HG02970 (cell line): ENCODE measurements around the gene COL13A1.

Source experiments
- ATAC-seq: cut with Tn5 transposase; IDR thresholded peaks from one replicate; pipeline ENCODE4 v1.9.1; 2021; ENCODE audit warnings: mild to moderate bottlenecking, moderate library complexity, moderate number of reproducible peaks; ENCODE audit not compliant: unreplicated experiment, low FRiP score

COL13A1 gene

DNA sequence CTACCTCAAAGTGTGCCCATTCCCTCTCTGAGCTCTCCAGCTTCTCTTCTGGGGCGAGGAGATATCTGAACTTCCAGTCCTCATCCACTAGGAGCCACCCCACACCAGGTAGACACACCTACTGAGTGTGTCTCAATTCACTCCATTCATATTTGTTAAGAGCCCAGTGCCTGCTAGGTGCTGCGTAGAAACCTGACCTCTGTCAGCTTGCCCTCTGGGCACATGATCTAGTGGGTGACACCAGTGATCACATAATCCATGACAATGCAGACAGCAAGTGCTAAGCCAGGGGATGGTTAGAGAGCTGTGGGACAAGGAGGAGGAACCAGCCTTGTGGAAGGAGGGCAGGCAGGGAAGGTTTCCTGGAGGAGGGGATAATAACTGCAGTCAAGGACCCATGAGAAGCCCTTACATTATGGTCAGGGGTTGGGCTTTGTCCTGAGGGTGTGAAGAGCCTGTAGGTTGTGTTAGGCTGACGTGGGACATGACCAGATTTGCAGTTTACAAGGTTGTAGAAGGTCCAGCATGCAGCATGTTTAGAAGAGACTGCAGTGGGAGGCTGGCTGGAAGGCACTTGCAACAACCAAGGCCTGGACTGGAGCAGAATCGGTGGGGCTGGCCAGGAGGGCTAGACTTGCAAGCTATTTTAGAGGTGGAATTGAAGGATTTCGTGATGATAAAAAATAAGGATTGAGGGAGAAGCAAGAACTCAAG, 81.8 kb downstream of the COL13A1 start:
- no peak for ATAC-seq

DNA sequence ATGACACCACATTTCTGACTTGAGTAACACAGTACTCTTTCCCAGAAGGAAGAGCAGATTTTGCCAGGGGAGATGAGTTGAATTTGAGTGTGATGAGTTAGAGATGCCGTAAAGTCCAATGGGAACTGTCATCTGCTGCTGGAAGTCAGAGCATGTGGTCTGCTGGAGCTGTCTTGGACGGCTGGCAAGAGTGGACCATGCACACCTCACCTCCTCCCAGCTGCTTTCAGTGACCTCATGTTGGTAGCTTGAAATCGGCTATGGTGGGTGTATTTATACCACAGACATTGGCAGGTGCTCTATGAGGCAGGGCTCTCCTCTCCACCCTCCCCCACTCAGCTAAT, 82.3 kb downstream of the COL13A1 start:
- no peak for ATAC-seq

DNA sequence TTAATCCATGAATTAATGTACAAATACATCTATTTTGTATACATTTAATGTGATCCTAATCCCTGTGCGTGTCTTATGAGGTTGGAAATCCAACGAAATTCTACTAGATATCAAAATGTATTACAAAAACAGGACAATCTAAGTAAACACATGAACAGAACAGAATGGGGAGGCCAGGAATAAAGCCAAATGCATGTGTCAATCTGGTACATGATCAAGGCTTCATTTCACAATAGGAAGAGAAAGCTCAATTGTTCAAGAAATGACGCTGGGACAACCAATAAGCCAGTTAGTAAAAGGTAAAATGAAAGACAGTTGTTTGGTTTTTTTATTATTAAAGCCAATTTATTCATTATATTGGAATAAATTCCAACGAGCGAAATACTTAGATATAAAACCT, 83.0 kb downstream of the COL13A1 start:
- ATAC-seq = no peak

DNA sequence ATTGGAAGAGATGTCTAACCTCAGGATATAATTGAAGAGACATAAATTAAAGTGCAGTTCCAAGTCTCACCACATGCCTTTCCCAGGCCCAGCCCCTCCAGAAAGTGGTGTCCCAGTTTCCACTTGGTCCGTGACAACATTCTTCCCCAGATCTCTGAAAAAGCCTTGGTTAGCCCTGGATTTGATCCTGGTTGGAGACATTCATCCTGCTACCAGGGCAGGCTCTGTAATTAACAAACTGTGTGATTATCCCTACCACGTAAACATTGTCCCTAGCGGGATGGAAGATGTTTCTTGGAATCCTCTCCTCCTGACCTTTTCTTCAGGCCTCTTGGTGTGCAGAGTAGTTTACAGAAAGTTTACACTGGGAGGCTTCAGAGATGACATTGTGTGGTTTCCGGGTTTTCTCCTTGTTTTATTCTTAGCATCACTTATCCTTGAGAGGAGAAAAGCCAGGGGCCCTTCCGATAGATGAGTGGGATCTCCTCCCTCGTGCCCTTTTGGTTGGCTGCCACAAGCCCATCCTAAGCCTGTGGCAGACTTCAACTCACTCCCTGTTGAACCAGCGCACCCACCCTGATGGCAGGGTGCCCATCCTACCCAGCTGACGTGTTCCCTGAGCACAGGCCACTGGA, 83.8 kb downstream of the COL13A1 start:
- no peak for ATAC-seq

DNA sequence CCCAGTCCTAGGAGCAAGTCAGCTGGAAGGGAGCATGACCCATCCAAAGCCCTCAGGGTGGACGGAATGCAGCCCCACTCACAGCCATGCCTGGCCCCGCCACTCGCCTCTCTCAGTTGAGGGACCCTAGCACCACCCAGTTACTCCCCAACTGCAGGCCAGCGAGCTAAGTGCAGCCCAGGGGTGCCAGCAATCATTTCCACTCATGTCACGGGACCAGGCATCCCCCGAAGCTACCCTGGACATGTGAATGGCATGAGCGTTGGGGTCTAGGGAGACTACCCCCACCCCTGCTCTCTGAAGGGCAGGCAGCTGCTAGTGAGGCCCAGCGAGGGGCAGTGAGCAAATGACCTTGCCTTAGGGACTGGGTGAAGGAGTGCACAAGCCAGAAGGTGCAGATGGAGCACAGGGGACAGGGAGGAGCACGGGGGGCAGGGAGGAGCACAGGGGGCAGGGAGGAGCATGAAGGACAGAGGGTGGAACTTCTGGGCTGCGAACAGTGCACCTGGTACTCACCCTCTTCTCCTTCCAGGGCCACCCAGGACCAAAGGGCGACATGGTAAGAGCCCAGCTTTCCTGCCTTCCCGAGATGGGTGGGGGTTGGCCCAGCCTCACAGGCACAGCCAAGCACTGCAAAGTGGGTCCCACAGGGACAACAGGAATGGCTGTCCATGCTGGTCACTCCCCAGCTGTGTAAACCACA, 87.3 kb downstream of the COL13A1 start:
- ATAC-seq = no peak

DNA sequence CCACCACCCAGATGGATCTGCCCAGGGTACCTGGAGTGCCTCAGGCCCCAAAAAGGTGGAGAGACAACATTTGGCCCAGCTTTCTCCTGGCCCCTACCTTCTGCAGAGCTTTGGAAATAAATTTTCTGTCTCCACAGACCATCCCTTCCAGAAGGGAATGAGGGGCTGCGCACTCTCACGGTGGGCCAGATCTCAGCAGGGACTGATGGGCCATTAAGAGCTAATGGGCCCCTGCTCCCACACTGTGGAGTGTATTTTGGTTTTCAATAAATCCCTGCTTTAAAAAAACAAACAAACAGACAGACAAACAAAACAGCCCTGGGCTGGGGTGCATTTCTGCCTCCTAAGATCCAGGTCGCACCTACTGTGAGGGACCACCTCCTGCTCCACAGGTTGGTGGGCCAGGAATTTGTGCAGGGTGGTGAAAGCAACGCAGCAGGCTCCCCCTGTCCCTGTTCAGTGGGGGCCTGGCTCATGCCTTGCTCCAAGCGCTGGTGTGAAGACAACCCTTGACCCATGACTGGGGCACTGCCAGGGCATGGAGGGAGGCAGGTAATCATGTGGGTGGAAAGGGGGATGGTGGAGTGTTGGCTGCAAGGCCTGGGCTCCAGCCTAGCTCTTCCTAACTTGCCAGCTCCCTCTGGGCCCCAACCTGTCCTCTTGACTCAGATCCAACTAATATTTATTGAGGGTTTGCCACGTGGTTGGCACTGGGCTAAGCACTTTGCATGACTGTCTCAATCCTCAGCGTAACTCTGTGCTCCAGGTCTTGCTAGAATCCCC, 88.5 kb downstream of the COL13A1 start:
- ATAC-seq = no peak

DNA sequence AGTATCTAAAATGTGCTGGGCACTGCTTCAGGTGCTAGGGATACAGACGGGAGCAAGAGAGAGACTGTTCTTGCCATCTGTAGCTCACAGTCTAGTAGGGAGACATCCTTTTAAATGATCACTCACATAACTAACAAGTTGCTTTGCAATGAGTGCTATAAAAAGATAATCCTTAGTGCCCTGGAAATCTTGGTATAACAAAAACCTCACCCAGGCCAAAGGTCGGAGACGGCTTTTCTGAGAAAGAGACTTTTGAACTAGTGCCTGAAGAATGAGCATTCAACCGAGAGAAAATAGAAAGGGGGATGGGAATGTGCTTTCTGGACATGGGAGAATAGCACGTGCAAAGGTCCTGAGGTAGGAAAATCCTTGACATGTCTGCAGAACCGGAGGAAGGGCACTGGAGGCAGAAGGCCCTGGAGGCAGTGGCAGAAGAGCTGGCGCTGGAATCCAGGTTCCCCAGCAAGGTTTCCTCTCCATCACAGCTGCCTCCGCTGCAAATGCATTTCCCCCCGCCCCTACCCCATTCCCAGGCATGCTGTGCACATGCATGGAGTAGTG, 89.4 kb downstream of the COL13A1 start:
- no peak for ATAC-seq

DNA sequence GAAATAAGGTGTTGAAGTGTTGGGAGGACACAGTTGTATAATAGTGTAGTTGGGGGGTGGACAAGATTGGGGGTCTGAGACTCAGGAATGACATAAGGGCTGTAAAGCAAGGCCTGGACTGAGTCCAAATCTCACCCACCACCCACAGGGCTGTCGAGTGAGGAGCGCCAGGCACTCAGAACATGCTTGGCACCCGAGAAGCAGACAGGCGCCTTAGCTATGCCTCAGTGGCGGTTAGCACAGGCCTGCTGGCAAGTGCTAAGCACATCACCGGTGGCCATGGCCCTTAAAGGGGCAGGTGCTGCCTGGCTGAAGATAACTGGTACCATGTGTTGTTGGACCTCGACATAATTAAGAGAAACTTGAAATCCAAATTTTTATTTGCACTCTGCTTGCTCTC, 90.7 kb downstream of the COL13A1 start:
- no peak for ATAC-seq

DNA sequence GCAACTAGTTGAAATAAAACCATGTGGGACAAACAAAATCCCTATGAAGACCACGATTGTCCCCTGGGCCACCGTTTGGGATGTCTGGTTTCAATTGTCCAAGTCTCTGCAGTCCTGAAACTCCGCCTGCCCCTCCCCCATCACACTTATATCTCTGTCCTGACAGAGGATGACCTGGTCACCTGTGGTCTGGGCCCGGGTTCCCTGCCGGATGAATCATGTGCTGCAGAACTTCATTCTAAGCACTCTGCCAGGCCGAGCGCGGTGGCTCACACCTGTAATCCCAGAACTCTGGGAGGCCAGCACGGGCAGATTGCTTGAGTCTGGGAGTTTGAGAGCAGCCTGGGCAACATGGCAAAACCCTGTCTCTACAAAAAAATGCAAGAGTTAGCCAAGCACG, 91.1 kb downstream of the COL13A1 start:
- no peak for ATAC-seq

DNA sequence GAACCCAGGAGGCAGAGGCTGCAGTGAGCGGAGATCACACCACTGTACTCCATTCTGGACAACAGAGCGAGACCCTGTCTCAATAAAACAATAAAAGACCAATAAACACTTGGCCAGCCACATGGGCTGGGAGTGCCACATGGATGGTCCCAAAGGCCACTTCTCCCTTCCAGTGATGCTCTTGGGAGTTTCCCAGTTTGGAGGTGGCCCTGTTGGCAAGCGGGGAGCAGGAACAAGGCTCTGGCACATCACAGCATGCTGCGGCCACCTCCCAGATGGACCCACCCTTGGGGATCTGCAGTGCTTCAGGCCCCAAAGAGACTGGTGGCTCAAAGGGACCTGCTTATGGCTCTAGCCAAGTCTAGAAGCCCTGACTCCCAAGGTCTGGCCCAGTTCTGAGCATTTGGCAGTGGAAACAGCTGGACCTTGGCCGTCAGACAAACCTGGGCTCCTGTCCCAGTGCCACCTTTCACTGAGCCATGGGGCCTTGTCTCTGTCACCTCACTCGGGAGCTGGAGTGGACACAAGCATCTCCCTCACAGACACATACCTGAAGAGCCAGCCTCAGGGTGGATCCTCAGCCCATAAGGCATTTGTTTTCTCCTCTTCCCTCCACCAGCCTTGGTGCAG, 91.7 kb downstream of the COL13A1 start:
- no peak for ATAC-seq

DNA sequence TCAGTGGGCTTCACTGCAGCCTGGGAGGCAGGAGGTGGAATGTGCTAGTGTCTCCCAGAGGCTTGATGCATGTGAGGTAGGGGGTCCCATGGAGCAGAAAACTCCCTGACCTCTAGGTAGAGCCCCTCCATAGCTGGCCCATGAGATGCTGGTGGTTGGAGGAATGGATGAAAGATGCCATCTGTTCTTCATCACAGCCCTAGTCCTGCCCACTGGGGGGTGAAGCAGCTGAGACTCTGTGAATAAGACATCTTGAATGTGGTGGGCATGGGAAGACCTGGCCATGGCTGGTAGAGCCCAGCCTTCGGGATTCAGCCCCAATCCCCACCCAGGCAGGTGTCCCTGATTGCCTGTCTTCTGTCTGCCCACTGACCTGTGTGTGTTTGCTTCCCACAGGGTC, 92.5 kb downstream of the COL13A1 start:
- ATAC-seq = no peak

DNA sequence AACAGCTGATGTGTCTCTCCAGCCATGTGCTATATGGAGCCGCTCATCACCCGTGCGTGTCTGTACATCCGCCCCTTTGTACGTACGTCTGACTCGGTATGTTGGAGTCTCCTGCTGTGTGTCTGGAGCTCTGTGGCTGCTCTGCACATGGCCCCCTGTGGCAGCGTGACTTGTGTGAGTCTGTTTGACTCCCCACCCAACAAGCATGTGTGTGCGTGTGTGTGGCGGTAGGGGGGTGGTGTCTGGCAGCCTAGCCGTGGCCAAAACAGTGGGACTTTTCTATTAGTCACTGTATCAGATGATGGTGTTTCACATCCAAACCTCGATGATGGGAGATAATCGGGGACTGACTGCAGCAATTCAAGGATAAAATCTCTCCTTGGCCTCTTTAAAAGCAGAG, 94.1 kb downstream of the COL13A1 start:
- no peak for ATAC-seq

DNA sequence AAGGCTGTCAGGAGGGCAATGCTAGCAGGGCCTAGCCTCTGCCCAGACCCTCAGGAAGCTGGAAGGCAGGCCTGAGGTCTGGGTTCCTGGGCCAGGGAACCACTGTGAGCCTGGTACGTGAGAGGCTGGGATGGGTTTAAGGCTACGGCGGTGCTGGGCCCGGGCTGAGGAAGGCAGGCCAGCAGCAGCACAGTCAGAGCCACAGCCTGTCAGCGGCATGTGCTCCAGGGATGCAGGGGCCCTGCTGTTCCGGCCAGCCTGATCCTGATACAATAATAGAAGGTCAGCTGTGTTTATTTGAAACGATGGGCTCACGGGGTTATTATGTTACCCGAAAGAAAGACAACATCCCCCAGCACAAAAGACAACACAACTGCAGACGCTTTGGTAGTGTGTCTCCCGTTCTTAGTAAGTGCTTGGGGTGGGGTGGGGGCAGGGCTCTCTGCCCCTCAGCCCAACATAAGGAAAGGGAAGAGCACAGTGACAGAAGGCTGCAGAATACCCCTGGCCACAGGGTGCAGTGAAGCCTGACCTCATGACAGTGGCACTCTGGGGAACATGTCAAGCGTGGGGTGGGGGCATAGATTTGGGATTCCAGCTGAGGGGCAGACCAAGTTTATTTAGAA, 95.0 kb downstream of the COL13A1 start:
- ATAC-seq = no peak

DNA sequence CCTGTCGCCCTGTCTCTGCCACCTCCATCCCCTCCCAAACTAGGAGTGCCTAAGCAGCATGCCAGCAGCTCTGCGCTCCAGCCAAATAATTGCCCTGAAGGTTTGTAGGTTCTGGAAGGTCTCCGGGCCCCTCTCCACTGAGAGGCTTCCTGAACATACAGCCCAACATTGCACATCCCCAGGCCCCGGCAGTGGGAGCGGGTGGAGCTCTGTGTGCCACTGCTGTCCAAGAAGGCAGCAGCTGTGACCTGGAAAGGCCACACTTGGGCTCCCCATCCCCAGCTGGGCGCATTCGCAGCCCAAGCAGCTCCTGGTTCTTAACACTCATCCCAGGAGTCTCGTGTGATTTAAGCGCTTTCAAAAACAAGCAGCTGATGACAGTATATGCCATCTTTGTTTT, 95.7 kb downstream of the COL13A1 start:
- no peak for ATAC-seq

DNA sequence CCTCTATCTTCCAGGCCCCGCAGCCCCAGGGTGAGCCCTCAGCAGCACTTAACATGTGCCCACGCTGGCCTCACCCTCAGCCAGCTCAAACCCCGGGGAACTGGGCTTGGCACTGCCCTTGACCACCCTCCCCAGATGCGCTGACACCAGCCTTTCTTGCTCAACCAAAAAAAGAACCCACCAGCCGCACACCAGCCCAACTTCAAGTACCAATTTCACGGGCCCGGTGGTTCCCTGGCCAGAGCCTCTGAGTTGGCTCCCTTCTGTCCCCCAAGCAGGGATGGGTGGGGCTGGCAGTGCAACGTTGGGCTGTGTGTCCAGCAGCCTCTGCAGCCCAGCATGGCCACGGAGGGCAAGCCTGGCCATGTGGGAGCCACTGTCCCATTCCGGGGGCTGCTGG, 96.3 kb downstream of the COL13A1 start:
- ATAC-seq = no peak

DNA sequence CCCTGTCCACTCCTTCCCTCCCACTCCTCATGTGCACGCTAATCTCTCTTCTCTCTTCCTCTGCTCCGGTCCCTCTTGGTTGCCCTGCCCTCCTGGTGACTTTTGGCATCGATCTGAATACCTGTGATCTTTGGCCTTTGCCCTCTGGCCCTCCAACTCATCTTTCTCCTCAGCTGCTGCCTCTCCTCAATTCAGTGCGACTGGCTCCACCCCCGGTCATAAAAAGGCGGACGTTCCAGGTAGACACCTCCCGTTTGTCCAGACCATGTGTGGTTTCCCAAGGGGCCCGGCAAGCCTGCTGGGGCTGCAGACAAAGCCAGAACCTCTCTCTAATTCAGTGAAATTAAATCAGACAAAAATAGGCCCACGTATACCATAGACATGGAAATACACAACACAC, 96.8 kb downstream of the COL13A1 start:
- ATAC-seq = no peak

DNA sequence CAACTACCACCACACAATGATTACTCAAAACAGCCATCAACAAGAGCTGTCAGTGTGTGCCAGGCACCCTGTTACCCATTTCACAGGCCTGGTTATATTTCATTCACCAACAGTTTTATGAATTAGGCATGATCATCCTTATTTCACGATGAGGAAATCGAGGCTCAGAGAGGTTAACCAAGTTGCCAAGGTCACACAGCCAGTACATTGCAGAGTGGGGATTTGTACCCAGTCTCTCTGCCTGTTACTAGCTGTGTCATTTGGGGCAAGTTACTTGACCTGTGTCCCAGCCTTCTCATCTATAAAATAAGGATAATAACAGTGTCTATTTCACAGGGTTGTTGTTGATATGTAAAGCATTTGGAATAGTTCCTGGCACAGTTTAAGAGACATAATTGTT, 97.2 kb downstream of the COL13A1 start:
- no peak for ATAC-seq

DNA sequence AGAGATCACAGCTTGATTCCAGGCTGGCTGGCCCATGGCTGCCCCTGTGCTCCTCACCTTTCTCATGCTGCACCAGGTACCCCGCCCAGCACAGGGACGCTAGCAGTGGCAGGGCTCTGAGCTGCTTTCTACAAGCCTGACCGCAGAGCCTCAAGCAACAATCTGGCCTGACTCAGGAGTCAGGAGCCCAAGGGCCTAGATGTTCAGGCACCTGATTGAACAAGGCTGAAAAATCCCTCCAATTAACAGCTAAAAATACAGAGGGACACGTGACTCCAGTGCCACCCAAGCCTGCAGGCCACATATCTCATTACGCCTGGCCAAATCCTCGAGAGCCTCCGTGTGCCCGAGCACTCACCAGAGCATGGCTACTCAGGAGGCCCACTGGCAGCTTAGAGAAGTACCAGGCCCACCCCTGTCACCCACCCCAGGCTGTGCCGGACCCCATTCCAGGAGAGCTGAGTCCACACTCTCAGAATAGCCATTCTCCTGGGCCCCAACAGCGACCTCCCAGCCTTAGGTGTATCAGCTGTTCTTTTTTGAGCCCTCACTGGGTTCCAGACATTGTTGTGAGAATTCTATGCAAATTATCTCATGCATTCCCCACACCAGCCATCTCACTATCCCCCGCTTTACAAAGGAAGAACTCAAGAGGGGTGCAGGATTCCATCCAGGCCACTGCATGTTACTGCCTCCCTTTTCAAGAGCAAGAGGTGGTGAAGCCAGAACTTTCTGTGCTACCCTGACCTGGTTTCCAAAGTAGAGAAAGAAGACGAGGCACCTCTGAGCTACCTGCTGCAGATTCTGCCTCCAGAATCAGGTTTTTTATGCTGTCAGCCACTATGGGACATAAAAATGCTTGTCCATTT, 98.3 kb downstream of the COL13A1 start:
- no peak for ATAC-seq

DNA sequence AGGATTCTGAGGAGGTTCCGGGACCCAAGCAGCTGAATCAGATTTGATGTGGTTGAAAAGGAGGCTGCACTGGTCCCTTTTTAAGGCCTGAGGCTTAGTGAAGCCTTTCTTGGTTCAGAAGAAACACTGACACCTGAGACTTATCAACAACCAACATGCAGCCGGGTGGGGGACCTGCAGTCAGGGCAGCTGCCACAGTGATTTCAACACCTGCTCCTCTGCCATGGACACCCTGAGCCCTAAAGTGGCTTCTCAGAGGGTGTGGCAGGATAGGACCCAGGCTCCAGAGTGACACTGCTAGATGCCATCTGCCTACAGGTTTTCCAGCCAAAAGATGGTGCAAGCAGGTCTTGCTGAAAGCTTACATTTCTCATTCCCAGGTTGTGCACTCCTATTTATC, 99.3 kb downstream of the COL13A1 start:
- no peak for ATAC-seq
